CD4-positive, CD25-positive, alpha-beta regulatory T cell (primary cell): ENCODE results near the gene KCTD1. TPM values are rescaled to one million over a fixed set of nuclear protein-coding genes. Genes with fewer than 3 reads are reported as not detected.
A peak's percentile ranks its signal among the peaks of the same experiment; 100 is the strongest.

Experiments used
- ATAC-seq, 2 donors: fragments of 150-1000 bp; cut with Tn5 transposase; one replicate each; pipeline ENCODE4 v1.10.0; 2021; ENCODE audit warnings: low read depth in 2 of 2, moderate number of reproducible peaks in 2 of 2, moderate library complexity in 1 of 2
- DNase-seq, 3 donors: peaks; one replicate each; pipeline versions ENCODE4 v3.0.0 to v3.0.0-alpha.2; 2012 to 2022; ENCODE audit warnings: mixed read lengths in 1 of 3
- H3K27ac ChIP-seq: one replicate; pipeline ENCODE4 v1.7.0; 2013; ENCODE audit warnings: mild to moderate bottlenecking, low read length; ENCODE audit not compliant: insufficient read depth, poor library complexity, severe bottlenecking
- H3K27me3 ChIP-seq: one replicate; pipeline ENCODE4 v1.7.0; 2013; ENCODE audit warnings: low read length; ENCODE audit not compliant: control insufficient read depth, insufficient read depth
- H3K36me3 ChIP-seq: one replicate; pipeline ENCODE4 v1.7.0; 2013; ENCODE audit warnings: mild to moderate bottlenecking, low read length, moderate library complexity; ENCODE audit not compliant: control insufficient read depth, insufficient read depth
- H3K4me1 ChIP-seq: 2 replicates; pipeline ENCODE4 v1.7.0; 2013; ENCODE audit warnings: mild to moderate bottlenecking, low read length; ENCODE audit not compliant: insufficient read depth, control insufficient read depth, poor library complexity, severe bottlenecking
- H3K4me3 ChIP-seq: one replicate; pipeline ENCODE4 v1.7.0; 2013; ENCODE audit warnings: low read depth, mild to moderate bottlenecking, low read length, moderate library complexity
- H3K9me3 ChIP-seq, 2 experiments: 1 replicate in 1 of 2; 2 replicates in 1 of 2; pipeline ENCODE4 v1.7.0; 2013; ENCODE audit warnings: low read length in 2 of 2, mild to moderate bottlenecking in 1 of 2, moderate library complexity in 1 of 2; ENCODE audit not compliant: control insufficient read depth in 2 of 2
- H3K27ac Mint-ChIP-seq, 3 donors: one replicate each; pipeline ENCODE4 v1.8.0; 2020 to 2022; ENCODE audit warnings: mild to moderate bottlenecking in 3 of 3, mixed read lengths in 3 of 3, moderate library complexity in 2 of 3
- H3K27me3 Mint-ChIP-seq: one replicate; pipeline ENCODE4 v1.8.0; 2022; ENCODE audit warnings: mild to moderate bottlenecking, mixed read lengths
- H3K36me3 Mint-ChIP-seq: one replicate; pipeline ENCODE4 v1.8.0; 2020; ENCODE audit warnings: mixed read lengths
- H3K4me1 Mint-ChIP-seq, 4 donors: one replicate each; pipeline ENCODE4 v1.8.0; 2020 to 2022; ENCODE audit warnings: mixed read lengths in 4 of 4, mild to moderate bottlenecking in 1 of 4
- H3K4me3 Mint-ChIP-seq, 4 donors: one replicate each; pipeline ENCODE4 v1.8.0; 2020 to 2022; ENCODE audit warnings: mild to moderate bottlenecking in 4 of 4, mixed read lengths in 4 of 4, moderate library complexity in 3 of 4
- H3K9me3 Mint-ChIP-seq, 7 donors: one replicate each; pipeline ENCODE4 v1.8.0; 2020 to 2022; ENCODE audit warnings: mixed read lengths in 7 of 7, mild to moderate bottlenecking in 3 of 7, moderate library complexity in 2 of 7
- polyA plus RNA-seq, 4 donors: library from polyadenylated mRNA; unstranded; fragments of 300-500 nt; fragmentation: Illumina TruSeq; gene quantifications; one replicate each; pipeline ENCODE4 v1.2.3, GENCODE V29; 2021
- total RNA-seq: library from RNA; stranded (reverse); gene quantifications from one replicate; pipeline ENCODE4 v1.2.3, GENCODE V29; 2022

Gene KCTD1
- total and polyA plus RNA-seq, 5 donors from 2014 or later, result 0.14 to 2.0 (median 0.26) TPM; not detected in 2

GRCh38 chr18:26524504-26525351, 23.6 kb downstream of the KCTD1 start:
- Histone ChIP-seq H3K27me3 (no peaks in the 10 kb centered on the region), H3K4me3 (no peak overlapping the region), H3K27ac (no peak overlapping the region), H3K4me1 (no peaks in the 10 kb centered on the region), H3K9me3 (no peaks in the 10 kb centered on the region), H3K36me3 (no peaks in the 10 kb centered on the region)
- Mint-ChIP-seq H3K36me3 (no peaks in the 10 kb centered on the region), H3K4me3 (no peak overlapping the region), H3K4me1 (no peaks in the 10 kb centered on the region), H3K9me3 (no peaks in the 10 kb centered on the region), H3K27me3 (no peaks in the 10 kb centered on the region), H3K27ac (no peak overlapping the region)
- DNase-seq (no peak), ATAC-seq (no peak)

- no peaks in the 10 kb centered on the region for H3K9me3 ChIP-seq
- H3K27ac ChIP-seq, result no peak overlapping the region
- H3K36me3 ChIP-seq, result no peaks in the 10 kb centered on the region
- no peaks in the 10 kb centered on the region for H3K4me1 ChIP-seq
- no peaks in the 10 kb centered on the region for H3K27me3 ChIP-seq
- no peaks in the 10 kb centered on the region for H3K27me3 Mint-ChIP-seq
- H3K36me3 Mint-ChIP-seq, result no peaks in the 10 kb centered on the region
- no peaks in the 10 kb centered on the region for H3K9me3 Mint-ChIP-seq
- H3K27ac Mint-ChIP-seq, result peak overlapping the region in 1 of 3 donors; percentile 27
- no peak for ATAC-seq
- H3K4me1 Mint-ChIP-seq, result no peaks in the 10 kb centered on the region
- no peak overlapping the region for H3K4me3 Mint-ChIP-seq
- no peak for DNase-seq
- H3K4me3 ChIP-seq, result no peak overlapping the region
Observed at GRCh38 chr18:26524002-26524401, 24.4 kb downstream of the KCTD1 start.

GRCh38 chr18:26521617-26522016, 26.7 kb downstream of the KCTD1 start:
- ATAC-seq (no peak), DNase-seq (no peak)
- Histone ChIP-seq H3K27ac (no peak overlapping the region), H3K4me3 (no peak overlapping the region), H3K27me3 (no peaks in the 10 kb centered on the region), H3K36me3 (no peaks in the 10 kb centered on the region), H3K9me3 (no peaks in the 10 kb centered on the region), H3K4me1 (no peaks in the 10 kb centered on the region)
- Mint-ChIP-seq H3K27me3 (no peaks in the 10 kb centered on the region), H3K4me3 (no peak overlapping the region), H3K9me3 (no peaks in the 10 kb centered on the region), H3K36me3 (no peaks in the 10 kb centered on the region), H3K4me1 (no peaks in the 10 kb centered on the region), H3K27ac (no peak overlapping the region)

- Mint-ChIP-seq H3K4me1 (no peaks in the 10 kb centered on the region), H3K27me3 (no peaks in the 10 kb centered on the region), H3K4me3 (no peak overlapping the region), H3K27ac (no peak overlapping the region), H3K36me3 (no peaks in the 10 kb centered on the region), H3K9me3 (no peaks in the 10 kb centered on the region)
- Histone ChIP-seq H3K36me3 (no peaks in the 10 kb centered on the region), H3K9me3 (no peaks in the 10 kb centered on the region), H3K4me3 (no peak overlapping the region), H3K27ac (no peak overlapping the region), H3K27me3 (no peaks in the 10 kb centered on the region), H3K4me1 (no peaks in the 10 kb centered on the region)
- ATAC-seq (no peak), DNase-seq (no peak)
Observed at GRCh38 chr18:26520974-26521373, 27.4 kb downstream of the KCTD1 start.

GRCh38 chr18:26519114-26519513, 29.2 kb downstream of the KCTD1 start:
- no peak overlapping the region for H3K27ac ChIP-seq
- no peaks in the 10 kb centered on the region for H3K27me3 ChIP-seq
- no peaks in the 10 kb centered on the region for H3K4me1 ChIP-seq
- DNase-seq (no peak), ATAC-seq (no peak)
- no peaks in the 10 kb centered on the region for H3K9me3 Mint-ChIP-seq
- no peaks in the 10 kb centered on the region for H3K4me1 Mint-ChIP-seq
- no peak overlapping the region for H3K4me3 ChIP-seq
- H3K4me3 Mint-ChIP-seq, result no peak overlapping the region
- no peaks in the 10 kb centered on the region for H3K27me3 Mint-ChIP-seq
- no peaks in the 10 kb centered on the region for H3K9me3 ChIP-seq
- H3K36me3 Mint-ChIP-seq, result no peaks in the 10 kb centered on the region
- no peaks in the 10 kb centered on the region for H3K36me3 ChIP-seq
- no peak overlapping the region for H3K27ac Mint-ChIP-seq

- no peak overlapping the region for H3K4me3 Mint-ChIP-seq
- ATAC-seq (no peak), DNase-seq (no peak)
- Histone ChIP-seq H3K9me3 (no peaks in the 10 kb centered on the region), H3K27ac (no peak overlapping the region), H3K36me3 (no peaks in the 10 kb centered on the region), H3K27me3 (no peaks in the 10 kb centered on the region), H3K4me1 (no peaks in the 10 kb centered on the region), H3K4me3 (no peak overlapping the region)
- no peaks in the 10 kb centered on the region for H3K4me1 Mint-ChIP-seq
- no peak overlapping the region for H3K27ac Mint-ChIP-seq
- no peaks in the 10 kb centered on the region for H3K36me3 Mint-ChIP-seq
- no peaks in the 10 kb centered on the region for H3K27me3 Mint-ChIP-seq
- H3K9me3 Mint-ChIP-seq, result peaks cover 0 to 1% (median 0%) of the 10 kb centered on the region in 7 donors
Observed at GRCh38 chr18:26516964-26517363, 31.4 kb downstream of the KCTD1 start.

GRCh38 chr18:26515643-26516487, 32.5 kb downstream of the KCTD1 start:
- peaks cover 0 to 1% (median 0%) of the 10 kb centered on the region in 7 donors for H3K9me3 Mint-ChIP-seq
- no peaks in the 10 kb centered on the region for H3K4me1 Mint-ChIP-seq
- Histone ChIP-seq H3K27ac (no peak overlapping the region), H3K36me3 (no peaks in the 10 kb centered on the region), H3K27me3 (no peaks in the 10 kb centered on the region), H3K4me3 (no peak overlapping the region), H3K9me3 (no peaks in the 10 kb centered on the region), H3K4me1 (no peaks in the 10 kb centered on the region)
- DNase-seq, result no peak
- H3K4me3 Mint-ChIP-seq, result no peak overlapping the region
- ATAC-seq, result no peak
- no peak overlapping the region for H3K27ac Mint-ChIP-seq
- no peaks in the 10 kb centered on the region for H3K36me3 Mint-ChIP-seq
- H3K27me3 Mint-ChIP-seq, result no peaks in the 10 kb centered on the region
